Esophagus muscularis mucosa (tissue), 4 donors: ENCODE data around the gene ZNF827. TPM values are rescaled to one million over a fixed set of nuclear protein-coding genes. Genes with fewer than 3 reads are reported as not detected.

Experiments
- DNase-seq: peaks from one replicate; pipeline ENCODE4 v3.0.0-alpha.2; 2017; ENCODE audit errors: extremely low spot score
- H3K27ac ChIP-seq, 4 donors: fragments of 200-600 bp; sonication (generic); replicated peaks in 1 of 4; 1 replicate in 3 of 4; 2 replicates in 1 of 4; pipeline ENCODE4 v1.5.1; 2016 to 2019; ENCODE audit warnings: mild to moderate bottlenecking in 1 of 4
- H3K27me3 ChIP-seq, 4 donors: fragments of 200-600 bp; sonication (generic); one replicate each; pipeline versions ENCODE4 v1.5.1 to v1.6.0; 2016 to 2019
- H3K36me3 ChIP-seq, 4 donors: fragments of 200-600 bp; sonication (generic); one replicate each; pipeline ENCODE4 v1.5.1; 2016 to 2019
- H3K4me1 ChIP-seq, 4 donors: fragments of 200-600 bp; sonication (generic); one replicate each; pipeline ENCODE4 v1.5.1; 2016 to 2019
- H3K4me3 ChIP-seq, 4 donors: fragments of 200-600 bp; sonication (generic); 1 replicate in 2 of 4; 2 replicates in 2 of 4; pipeline ENCODE4 v1.5.1; 2016 to 2019; ENCODE audit warnings: mild to moderate bottlenecking in 4 of 4, moderate library complexity in 1 of 4
- H3K9me3 ChIP-seq, 4 donors: fragments of 200-600 bp; sonication (generic); 1 replicate in 3 of 4; 2 replicates in 1 of 4; pipeline ENCODE4 v1.5.1; 2016 to 2019
- EP300 ChIP-seq: sonication (generic); formaldehyde crosslinking; IDR thresholded peaks from one replicate; pipeline ENCODE4 v1.6.1; 2017; ENCODE audit warnings: antibody characterized with exemption
- POLR2A ChIP-seq: fragments of 450-650 bp; IDR thresholded peaks from one replicate; pipeline ENCODE4 v1.6.1; 2017; ENCODE audit warnings: antibody characterized with exemption, moderate library complexity, mild to moderate bottlenecking, low read depth
- POLR2AphosphoS5 ChIP-seq, 2 donors: sonication (generic); formaldehyde crosslinking; IDR thresholded peaks; one replicate each; pipeline ENCODE4 v1.6.1; 2017; ENCODE audit warnings: antibody characterized with exemption in 2 of 2
- WGBS: methylation state at CpG from one replicate; pipeline ENCODE4 v1.1.5; 2018; 5-methylcytosine and 5-hydroxymethylcytosine counted together
- intact Hi-C: fragments of 100-400 bp; cut with DNase I; formaldehyde crosslinking; loops from one replicate; pipeline ENCODE4 v1.15.1; 2023
- total RNA-seq, 4 donors: library from RNA; depleted of rRNA; stranded (reverse); fragments of >200 nt; gene quantifications; one replicate each; pipeline versions ENCODE4 v1.1.0 to v1.2.1, GENCODE V29; 2016
- TF ChIP-seq, protein P1 (sequence below), 3 experiments: fragments of 200-600 bp in 2 of 3; fragments of 450-650 bp in 1 of 3; sonication (generic) in 2 of 3; IDR thresholded peaks; one replicate each; pipeline ENCODE4 v1.5.1; 2017 to 2019; ENCODE audit warnings: antibody characterized with exemption in 3 of 3, mild to moderate bottlenecking in 2 of 3, moderate library complexity in 1 of 3

ZNF827 gene
- total RNA-seq, 4 donors from 2014 or later, result 11.1 to 27.2 (median 19.0) TPM

DNA sequence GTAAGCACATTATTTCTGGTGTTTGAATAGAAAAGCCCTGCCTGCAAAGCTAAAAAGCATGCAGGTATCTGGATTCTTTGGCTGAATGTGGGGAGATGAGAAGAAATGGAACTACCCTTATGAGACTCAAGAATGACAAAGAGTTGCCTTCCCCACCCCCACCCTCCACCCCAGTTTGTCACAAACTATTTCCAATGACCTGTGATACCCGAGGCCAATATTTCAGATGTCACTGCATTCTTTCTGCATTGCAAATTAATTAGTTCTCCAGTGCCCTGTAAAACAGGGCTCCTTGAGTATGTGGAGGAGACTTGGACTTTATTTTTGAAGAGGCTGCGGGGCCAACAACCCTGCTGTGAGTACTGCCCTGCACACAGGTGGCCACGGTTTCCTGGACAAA lies 116.4 kb downstream of the ZNF827 start:
- peaks cover 12 to 36% (median 27%) of the 10 kb centered on the region in 4 donors for H3K4me1 ChIP-seq
- peaks cover 0 to 10% (median 6%) of the 10 kb centered on the region in 4 donors for H3K36me3 ChIP-seq
- intact Hi-C loops, result no loop called here
- no peak for DNase-seq
- 78% methylated on average over 3 of the region's 3 CpGs for WGBS
- TF ChIP-seq, protein P1, sequence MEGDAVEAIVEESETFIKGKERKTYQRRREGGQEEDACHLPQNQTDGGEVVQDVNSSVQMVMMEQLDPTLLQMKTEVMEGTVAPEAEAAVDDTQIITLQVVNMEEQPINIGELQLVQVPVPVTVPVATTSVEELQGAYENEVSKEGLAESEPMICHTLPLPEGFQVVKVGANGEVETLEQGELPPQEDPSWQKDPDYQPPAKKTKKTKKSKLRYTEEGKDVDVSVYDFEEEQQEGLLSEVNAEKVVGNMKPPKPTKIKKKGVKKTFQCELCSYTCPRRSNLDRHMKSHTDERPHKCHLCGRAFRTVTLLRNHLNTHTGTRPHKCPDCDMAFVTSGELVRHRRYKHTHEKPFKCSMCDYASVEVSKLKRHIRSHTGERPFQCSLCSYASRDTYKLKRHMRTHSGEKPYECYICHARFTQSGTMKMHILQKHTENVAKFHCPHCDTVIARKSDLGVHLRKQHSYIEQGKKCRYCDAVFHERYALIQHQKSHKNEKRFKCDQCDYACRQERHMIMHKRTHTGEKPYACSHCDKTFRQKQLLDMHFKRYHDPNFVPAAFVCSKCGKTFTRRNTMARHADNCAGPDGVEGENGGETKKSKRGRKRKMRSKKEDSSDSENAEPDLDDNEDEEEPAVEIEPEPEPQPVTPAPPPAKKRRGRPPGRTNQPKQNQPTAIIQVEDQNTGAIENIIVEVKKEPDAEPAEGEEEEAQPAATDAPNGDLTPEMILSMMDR (IDR thresholded peaks at IDR 0.05), result no peak
- no peak for TF ChIP-seq POLR2A
- TF ChIP-seq EP300, result no peak
- TF ChIP-seq POLR2AphosphoS5 (IDR thresholded peaks at IDR 0.05), result no peak
- no peaks in the 10 kb centered on the region for H3K9me3 ChIP-seq
- no peak overlapping the region for H3K4me3 ChIP-seq
- H3K27ac ChIP-seq, result no peak overlapping the region
- H3K27me3 ChIP-seq, result no peaks in the 10 kb centered on the region

DNA sequence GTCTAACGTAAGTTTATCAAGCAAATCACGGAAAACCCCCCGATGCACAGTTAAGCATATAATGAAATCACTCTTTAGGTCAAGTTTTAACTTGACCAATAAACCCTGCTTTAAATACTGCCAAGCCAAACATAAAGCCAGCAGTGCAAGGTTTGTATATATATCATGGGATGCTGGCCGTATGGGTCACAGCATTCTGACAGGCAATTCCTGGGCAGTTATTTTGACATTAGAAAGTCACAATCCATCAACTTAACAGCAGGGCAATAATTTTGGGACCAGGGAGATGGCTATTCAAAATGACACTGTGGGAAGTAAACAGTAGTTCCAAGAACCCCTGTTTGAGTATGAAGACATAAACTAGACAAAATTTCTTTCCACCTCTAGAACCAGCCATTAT lies 116.9 kb downstream of the ZNF827 start:
- Histone ChIP-seq H3K9me3 (no peaks in the 10 kb centered on the region), H3K27me3 (no peaks in the 10 kb centered on the region), H3K4me3 (no peak overlapping the region), H3K4me1 (peaks cover 12 to 36% (median 27%) of the 10 kb centered on the region in 4 donors), H3K36me3 (peaks cover 0 to 10% (median 6%) of the 10 kb centered on the region in 4 donors), H3K27ac (no peak overlapping the region)
- WGBS, result 60% methylated on average over 4 of the region's 4 CpGs
- intact Hi-C loops, result no loop called here
- DNase-seq, result no peak
- TF ChIP-seq POLR2A (no peak), EP300 (no peak), POLR2AphosphoS5 (IDR thresholded peaks at IDR 0.05) (no peak)
- TF ChIP-seq, protein P1 (IDR thresholded peaks at IDR 0.05), result no peak

DNA sequence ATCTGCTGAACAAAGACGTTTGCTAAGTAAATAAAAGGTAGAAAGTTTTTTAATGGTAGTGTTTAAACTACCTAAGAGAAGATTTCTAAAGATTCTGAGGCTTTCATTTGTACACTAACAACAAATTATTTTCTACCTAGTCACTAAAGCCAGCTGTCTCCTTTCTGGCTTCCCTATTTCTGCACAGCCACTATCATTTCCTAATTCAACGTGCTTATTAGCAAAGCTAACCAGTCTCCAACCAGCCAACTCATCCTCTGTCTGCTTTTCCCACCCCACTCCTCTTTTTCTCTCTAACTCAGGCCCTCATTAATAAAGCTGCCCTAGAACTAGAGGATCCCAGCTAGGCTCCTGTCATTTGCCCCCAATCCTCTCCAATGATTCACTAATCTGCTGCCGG lies 118.2 kb downstream of the ZNF827 start:
- Histone ChIP-seq H3K9me3 (no peaks in the 10 kb centered on the region), H3K27ac (peak overlapping the region; percentile 30 to 71 (median 46)), H3K4me1 (peaks cover 12 to 36% (median 27%) of the 10 kb centered on the region in 4 donors), H3K36me3 (peaks cover 0 to 6% (median 6%) of the 10 kb centered on the region in 4 donors), H3K4me3 (no peak overlapping the region), H3K27me3 (no peaks in the 10 kb centered on the region)
- no peak for DNase-seq
- intact Hi-C loops, result no loop called here
- TF ChIP-seq POLR2AphosphoS5 (IDR thresholded peaks at IDR 0.05), result no peak
- TF ChIP-seq POLR2A, result no peak
- TF ChIP-seq, protein P1 (IDR thresholded peaks at IDR 0.05), result no peak
- no peak for TF ChIP-seq EP300
- 55% methylated on average over 3 of the region's 3 CpGs for WGBS

DNA sequence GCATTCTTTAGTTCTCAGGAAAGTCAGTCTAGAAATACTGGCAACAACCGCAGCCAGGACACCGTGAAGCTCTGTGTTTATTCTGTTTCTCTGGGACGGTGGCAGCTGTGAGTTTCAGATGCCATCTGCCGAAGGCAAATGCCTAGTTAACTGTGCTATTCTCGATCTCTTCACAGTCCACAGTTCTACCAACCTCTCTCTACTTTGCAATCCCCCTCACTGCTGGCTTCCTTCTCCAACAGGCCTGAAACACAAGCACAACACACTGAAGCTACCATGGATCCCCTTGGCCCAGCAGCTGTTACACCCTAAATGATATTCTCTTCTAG lies 118.8 kb downstream of the ZNF827 start:
- H3K9me3 ChIP-seq, result no peaks in the 10 kb centered on the region
- H3K36me3 ChIP-seq, result peaks cover 0 to under 1% (median under 1%) of the 10 kb centered on the region in 4 donors
- no peak overlapping the region for H3K4me3 ChIP-seq
- TF ChIP-seq POLR2AphosphoS5 (IDR thresholded peaks at IDR 0.05) (peak in 1 of 2 donors; percentile 20), EP300 (no peak)
- DNase-seq, result no peak
- WGBS, result 37% methylated on average over 5 of the region's 5 CpGs
- H3K27ac ChIP-seq, result peak overlapping the region; percentile 30 to 71 (median 46)
- intact Hi-C loops, result no loop called here
- H3K4me1 ChIP-seq, result peaks cover 12 to 36% (median 27%) of the 10 kb centered on the region in 4 donors
- H3K27me3 ChIP-seq, result no peaks in the 10 kb centered on the region

DNA sequence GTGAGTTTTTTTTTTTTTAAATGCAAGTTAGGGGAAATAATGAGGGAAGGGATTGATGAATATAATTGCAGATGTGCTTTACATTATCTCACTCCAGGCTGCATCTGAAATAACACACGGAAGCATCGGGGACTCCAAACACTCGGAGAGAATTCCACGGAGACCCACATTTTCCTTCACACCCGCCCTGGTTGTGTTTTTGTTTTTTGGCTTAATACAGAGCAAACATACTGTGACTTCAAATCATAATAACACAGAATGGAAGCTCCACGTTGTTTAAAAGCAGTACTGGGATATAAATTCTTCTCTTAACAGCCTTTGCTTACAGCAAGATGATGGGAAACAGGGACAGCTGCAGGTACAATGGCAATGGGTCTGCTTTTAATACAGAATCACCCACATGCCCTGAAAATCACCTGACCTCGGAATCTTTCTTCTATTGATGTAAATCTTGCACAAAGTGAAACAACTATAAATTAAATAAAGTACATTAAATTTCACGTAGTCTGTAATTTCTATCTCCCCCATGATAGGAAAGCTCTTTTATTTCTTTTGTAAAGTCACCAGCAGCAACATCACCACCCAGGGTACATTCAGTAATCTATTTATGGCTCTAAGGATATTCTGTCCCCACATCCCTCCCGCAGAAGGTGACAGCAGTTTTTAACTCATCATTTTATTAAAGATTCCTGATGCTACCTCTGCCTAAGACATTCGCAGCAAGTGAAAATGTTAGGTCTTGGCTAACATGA lies 119.3 kb downstream of the ZNF827 start:
- WGBS, result 57% methylated on average over 10 of the region's 10 CpGs
- H3K9me3 ChIP-seq, result no peaks in the 10 kb centered on the region
- H3K4me3 ChIP-seq, result no peak overlapping the region
- TF ChIP-seq POLR2AphosphoS5 (IDR thresholded peaks at IDR 0.05) (no peak), POLR2A (no peak), EP300 (no peak)
- TF ChIP-seq, protein P1 (IDR thresholded peaks at IDR 0.05), result no peak
- peaks cover 0 to under 1% (median 0%) of the 10 kb centered on the region in 4 donors for H3K36me3 ChIP-seq
- no peak for DNase-seq
- intact Hi-C loops, result no loop called here
- H3K27me3 ChIP-seq, result no peaks in the 10 kb centered on the region
- peaks cover 12 to 36% (median 27%) of the 10 kb centered on the region in 4 donors for H3K4me1 ChIP-seq
- peak overlapping the region; percentile 30 to 71 (median 46) for H3K27ac ChIP-seq
